ENCODE data around the gene RITA1.

- TF ChIP-seq EZH2 (IDR thresholded peaks at IDR 0.05; ENCODE audit: low read depth, unreplicated experiment) = no peak
- TF ChIP-seq ZNF114 (CRISPR knock-in tag; IDR thresholded peaks at IDR 0.05) = no peak
- TF ChIP-seq REST (IDR thresholded peaks at IDR 0.05; ENCODE audit: unreplicated experiment) = no peak
- no peak for TF ChIP-seq CTCF (conservative IDR thresholded peaks at IDR 0.05; ENCODE audit: low read depth in 2 of 2)
- no peak for TF ChIP-seq CREB1 (CRISPR knock-in tag; IDR thresholded peaks at IDR 0.05; ENCODE audit: low read depth)
- TF ChIP-seq POLR2AphosphoS5 (IDR thresholded peaks at IDR 0.05; ENCODE audit: low read depth) = no peak
- TF ChIP-seq EZH2phosphoT487 (IDR thresholded peaks at IDR 0.05; ENCODE audit: unreplicated experiment) = no peak
- no peak for TF ChIP-seq ZNF331 (CRISPR knock-in tag; IDR thresholded peaks at IDR 0.05; ENCODE audit: low read depth)
- no peak for TF ChIP-seq JUNB (IDR thresholded peaks at IDR 0.05; ENCODE audit: unreplicated experiment)
- TF ChIP-seq NANOG (IDR thresholded peaks at IDR 0.05; ENCODE audit: borderline replicate concordance) = no peak
- no peak for TF ChIP-seq STAT1 (IDR thresholded peaks at IDR 0.05; ENCODE audit: unreplicated experiment)
Measured at GRCh38 chr12:113170457-113170856, 15.1 kb upstream of the RITA1 start.
